ENCODE measurements around the gene TAF5L.

DNA sequence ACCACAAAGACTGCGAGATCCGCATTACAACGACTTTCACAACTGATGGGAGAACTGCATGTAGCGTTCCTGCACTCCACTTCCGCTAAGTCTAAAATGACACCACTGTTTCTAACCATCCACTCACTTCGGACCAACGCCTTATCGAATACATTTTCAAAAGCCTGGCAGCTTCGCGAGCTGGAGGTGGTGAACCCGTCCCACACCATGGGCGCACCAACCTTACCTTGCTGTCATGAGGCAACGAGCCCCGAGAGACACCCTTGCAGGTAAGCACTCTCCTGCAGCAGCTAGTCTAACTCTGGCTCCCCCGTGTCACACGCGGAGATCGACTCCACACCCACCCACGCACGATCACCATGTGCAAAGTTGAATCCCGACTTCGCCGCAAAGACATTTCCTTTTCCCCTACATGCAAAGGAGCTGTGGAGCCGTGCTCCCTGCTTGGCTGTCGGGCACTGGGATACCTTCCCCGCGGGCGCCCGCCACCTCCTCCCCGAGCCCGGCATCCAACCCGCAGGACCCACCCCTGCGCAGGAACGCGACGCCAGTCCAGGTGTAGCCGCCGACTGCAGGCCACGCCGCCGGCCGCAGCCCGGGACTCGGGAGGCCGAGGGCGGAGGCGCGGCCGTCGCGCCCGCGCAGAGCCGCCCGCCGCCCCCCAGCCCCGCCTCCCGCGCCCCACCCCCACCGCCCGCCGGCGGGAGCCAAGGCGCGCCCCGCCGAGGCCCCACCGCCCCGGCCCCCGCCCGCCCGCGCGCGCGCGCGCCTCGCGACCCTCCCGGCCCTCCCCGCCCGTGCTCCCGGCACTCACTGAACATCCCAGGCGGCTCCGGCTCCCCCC lies 629 bp downstream of the TAF5L start:
- TF ChIP-seq, protein P1, sequence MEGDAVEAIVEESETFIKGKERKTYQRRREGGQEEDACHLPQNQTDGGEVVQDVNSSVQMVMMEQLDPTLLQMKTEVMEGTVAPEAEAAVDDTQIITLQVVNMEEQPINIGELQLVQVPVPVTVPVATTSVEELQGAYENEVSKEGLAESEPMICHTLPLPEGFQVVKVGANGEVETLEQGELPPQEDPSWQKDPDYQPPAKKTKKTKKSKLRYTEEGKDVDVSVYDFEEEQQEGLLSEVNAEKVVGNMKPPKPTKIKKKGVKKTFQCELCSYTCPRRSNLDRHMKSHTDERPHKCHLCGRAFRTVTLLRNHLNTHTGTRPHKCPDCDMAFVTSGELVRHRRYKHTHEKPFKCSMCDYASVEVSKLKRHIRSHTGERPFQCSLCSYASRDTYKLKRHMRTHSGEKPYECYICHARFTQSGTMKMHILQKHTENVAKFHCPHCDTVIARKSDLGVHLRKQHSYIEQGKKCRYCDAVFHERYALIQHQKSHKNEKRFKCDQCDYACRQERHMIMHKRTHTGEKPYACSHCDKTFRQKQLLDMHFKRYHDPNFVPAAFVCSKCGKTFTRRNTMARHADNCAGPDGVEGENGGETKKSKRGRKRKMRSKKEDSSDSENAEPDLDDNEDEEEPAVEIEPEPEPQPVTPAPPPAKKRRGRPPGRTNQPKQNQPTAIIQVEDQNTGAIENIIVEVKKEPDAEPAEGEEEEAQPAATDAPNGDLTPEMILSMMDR (IDR thresholded peaks at IDR 0.05) = no peak
- TF ChIP-seq POLR2AphosphoS5 (IDR thresholded peaks at IDR 0.05; ENCODE audit: insufficient read depth in 1 of 2, low read depth in 1 of 2) (no peak), POLR2A (IDR thresholded peaks at IDR 0.05) (no peak)

All from vagina (tissue), 2 donors.